ENCODE data around the gene PPFIA1.

- TF ChIP-seq CTCF (IDR thresholded peaks at IDR 0.05): no peak
- TF ChIP-seq POLR2A (IDR thresholded peaks at IDR 0.05): no peak
Measured at GRCh38 chr11:70419307-70420007, 149.0 kb downstream of the PPFIA1 start.

Data from uterus (tissue), 2 donors.